Suprapubic skin (tissue), 4 donors: Measurements from ENCODE around the gene CPB2.

Source experiments
- CTCF ChIP-seq, 2 donors: fragments of 200-600 bp in 1 of 2; fragments of 450-650 bp in 1 of 2; sonication (generic) in 1 of 2; IDR thresholded peaks; one replicate each; pipeline ENCODE4 v1.5.1; 2016 to 2019; ENCODE audit warnings: antibody characterized with exemption in 2 of 2, mild to moderate bottlenecking in 1 of 2, moderate library complexity in 1 of 2
- EP300 ChIP-seq: sonication (generic); formaldehyde crosslinking; IDR thresholded peaks from one replicate; pipeline ENCODE4 v1.6.1; 2017; ENCODE audit warnings: antibody characterized with exemption
- POLR2A ChIP-seq, 2 donors: fragments of 450-650 bp; IDR thresholded peaks; one replicate each; pipeline ENCODE4 v1.6.1; 2017; ENCODE audit warnings: antibody characterized with exemption in 2 of 2, mild to moderate bottlenecking in 2 of 2, moderate library complexity in 2 of 2
- POLR2AphosphoS5 ChIP-seq, 3 donors: sonication (generic); formaldehyde crosslinking; IDR thresholded peaks; one replicate each; pipeline ENCODE4 v1.6.1; 2017; ENCODE audit warnings: antibody characterized with exemption in 3 of 3

- TF ChIP-seq POLR2AphosphoS5 (IDR thresholded peaks at IDR 0.05) (no peak), CTCF (IDR thresholded peaks at IDR 0.05) (no peak), EP300 (no peak), POLR2A (IDR thresholded peaks at IDR 0.05) (no peak)
These were observed 32.9 kb upstream of the CPB2 start for GRCh38 chr13:46137627-46138317.
